Testis (tissue), 3 donors: ENCODE results near the gene BEGAIN. TPM values are rescaled to one million over a fixed set of nuclear protein-coding genes. Genes with fewer than 3 reads are reported as not detected.

ENCODE experiments used
- DNase-seq: peaks from one replicate; pipeline ENCODE4 v3.0.0-alpha.2; 2019
- H3K27ac ChIP-seq, 2 donors: fragments of 200-600 bp; sonication (generic); one replicate each; pipeline ENCODE4 v1.5.1; 2019
- H3K27me3 ChIP-seq: fragments of 200-600 bp; sonication (generic); one replicate; pipeline ENCODE4 v1.5.1; 2019
- H3K36me3 ChIP-seq: fragments of 200-600 bp; sonication (generic); one replicate; pipeline ENCODE4 v1.5.1; 2017; ENCODE audit warnings: low read depth; ENCODE audit errors: missing control alignments
- H3K4me1 ChIP-seq: fragments of 200-600 bp; sonication (generic); one replicate; pipeline ENCODE4 v1.5.1; 2019
- H3K4me3 ChIP-seq, 2 donors: fragments of 200-600 bp; sonication (generic); one replicate each; pipeline ENCODE4 v1.5.1; 2017 to 2019
- H3K9me3 ChIP-seq: fragments of 200-600 bp; sonication (generic); one replicate; pipeline ENCODE4 v1.5.1; 2017
- POLR2A ChIP-seq: fragments of 450-650 bp; IDR thresholded peaks from one replicate; pipeline ENCODE4 v1.6.1; 2017; ENCODE audit warnings: antibody characterized with exemption, mild to moderate bottlenecking, moderate library complexity
- WGBS, 2 donors: methylation state at CpG; one replicate each; pipeline ENCODE4 v1.1.5; 2018; 5-methylcytosine and 5-hydroxymethylcytosine counted together
- intact Hi-C: fragments of 100-400 bp; cut with DNase I; formaldehyde crosslinking; loops from one replicate; pipeline ENCODE4 v1.15.1; 2023; ENCODE audit warnings: low total_unique reads
- polyA plus RNA-seq: library from polyadenylated mRNA; stranded (reverse); fragments of 350-450 nt; fragmentation: Illumina TruSeq; extraction: RNeasy Lipid Tissue Mini Kit (QIAGEN cat#74804); gene quantifications from one replicate; pipeline ENCODE4 v1.2.3, GENCODE V29; 2014; ENCODE audit warnings: low read depth, low replicate concordance; ENCODE audit not compliant: insufficient read depth
- total RNA-seq, 2 donors: library from RNA; depleted of rRNA; stranded (reverse); fragments of >200 nt; gene quantifications; one replicate each; pipeline ENCODE4 v1.2.3, GENCODE V29; 2016
- TF ChIP-seq, protein P1 (sequence below), 3 experiments: fragments of 450-650 bp in 2 of 3; fragments of 200-600 bp in 1 of 3; sonication (generic) in 1 of 3; IDR thresholded peaks; one replicate each; pipeline ENCODE4 v1.5.1; 2016 to 2019; ENCODE audit warnings: antibody characterized with exemption in 3 of 3, mild to moderate bottlenecking in 2 of 3, moderate library complexity in 1 of 3

BEGAIN gene
- total and polyA plus RNA-seq, 3 donors from 2014 or later: 4.5 to 7.6 (median 6.9) TPM

DNA sequence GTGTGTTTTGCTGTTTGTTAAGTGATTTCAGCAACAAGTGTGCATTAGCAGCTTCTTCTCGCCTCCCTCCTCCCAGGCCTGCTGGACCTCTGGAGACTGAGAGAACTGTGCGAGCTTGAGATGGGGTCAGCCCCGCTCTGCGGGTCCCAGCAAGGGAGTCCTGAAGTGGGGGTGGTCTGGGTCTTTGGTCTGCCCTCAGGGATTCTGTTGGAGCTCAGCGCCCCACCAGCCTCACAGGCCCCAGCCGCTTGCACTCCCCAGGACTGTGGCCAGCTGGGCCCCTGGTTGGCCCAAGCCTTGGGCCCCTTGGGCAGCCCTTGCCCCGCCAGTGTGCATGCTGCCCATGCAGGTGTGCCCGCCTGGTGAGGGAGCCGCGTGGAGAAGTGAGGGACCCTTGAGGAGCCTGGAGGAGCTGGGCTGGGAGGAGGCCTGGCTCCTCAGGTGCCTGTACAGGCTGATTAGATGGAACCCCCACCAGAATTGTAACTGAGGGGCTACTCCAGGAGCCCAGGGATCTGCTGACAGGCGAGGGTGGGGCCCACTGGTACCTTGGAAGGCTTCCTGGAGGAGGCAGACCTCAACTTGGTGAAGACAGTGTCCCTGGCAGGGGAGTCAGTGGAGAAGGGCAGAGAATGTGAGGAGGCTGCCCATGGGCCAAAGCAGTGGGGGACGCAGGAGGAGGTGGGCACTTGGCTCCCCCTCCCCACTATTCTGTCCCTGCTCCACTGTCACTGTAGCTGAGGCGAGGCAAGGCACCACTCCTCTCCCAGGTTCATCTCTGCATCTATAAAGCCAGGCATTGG, 56.7 kb downstream of the BEGAIN start:
- whole genome bisulfite sequencing, 2 donors: 96 to 99% methylated on average over 7 to 13 of the region's 13 CpGs
- H3K27ac ChIP-seq: no peak overlapping the region
- no peaks in the 10 kb centered on the region for H3K27me3 ChIP-seq
- peak; percentile 4 for DNase-seq
- no peaks in the 10 kb centered on the region for H3K9me3 ChIP-seq
- no peaks in the 10 kb centered on the region for H3K36me3 ChIP-seq
- no peak for TF ChIP-seq POLR2A
- TF ChIP-seq, protein P1, sequence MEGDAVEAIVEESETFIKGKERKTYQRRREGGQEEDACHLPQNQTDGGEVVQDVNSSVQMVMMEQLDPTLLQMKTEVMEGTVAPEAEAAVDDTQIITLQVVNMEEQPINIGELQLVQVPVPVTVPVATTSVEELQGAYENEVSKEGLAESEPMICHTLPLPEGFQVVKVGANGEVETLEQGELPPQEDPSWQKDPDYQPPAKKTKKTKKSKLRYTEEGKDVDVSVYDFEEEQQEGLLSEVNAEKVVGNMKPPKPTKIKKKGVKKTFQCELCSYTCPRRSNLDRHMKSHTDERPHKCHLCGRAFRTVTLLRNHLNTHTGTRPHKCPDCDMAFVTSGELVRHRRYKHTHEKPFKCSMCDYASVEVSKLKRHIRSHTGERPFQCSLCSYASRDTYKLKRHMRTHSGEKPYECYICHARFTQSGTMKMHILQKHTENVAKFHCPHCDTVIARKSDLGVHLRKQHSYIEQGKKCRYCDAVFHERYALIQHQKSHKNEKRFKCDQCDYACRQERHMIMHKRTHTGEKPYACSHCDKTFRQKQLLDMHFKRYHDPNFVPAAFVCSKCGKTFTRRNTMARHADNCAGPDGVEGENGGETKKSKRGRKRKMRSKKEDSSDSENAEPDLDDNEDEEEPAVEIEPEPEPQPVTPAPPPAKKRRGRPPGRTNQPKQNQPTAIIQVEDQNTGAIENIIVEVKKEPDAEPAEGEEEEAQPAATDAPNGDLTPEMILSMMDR (IDR thresholded peaks at IDR 0.05): no peak
- H3K4me3 ChIP-seq: no peak overlapping the region
- peaks cover 11% of the 10 kb centered on the region for H3K4me1 ChIP-seq
- intact Hi-C loops: no loop called here

DNA sequence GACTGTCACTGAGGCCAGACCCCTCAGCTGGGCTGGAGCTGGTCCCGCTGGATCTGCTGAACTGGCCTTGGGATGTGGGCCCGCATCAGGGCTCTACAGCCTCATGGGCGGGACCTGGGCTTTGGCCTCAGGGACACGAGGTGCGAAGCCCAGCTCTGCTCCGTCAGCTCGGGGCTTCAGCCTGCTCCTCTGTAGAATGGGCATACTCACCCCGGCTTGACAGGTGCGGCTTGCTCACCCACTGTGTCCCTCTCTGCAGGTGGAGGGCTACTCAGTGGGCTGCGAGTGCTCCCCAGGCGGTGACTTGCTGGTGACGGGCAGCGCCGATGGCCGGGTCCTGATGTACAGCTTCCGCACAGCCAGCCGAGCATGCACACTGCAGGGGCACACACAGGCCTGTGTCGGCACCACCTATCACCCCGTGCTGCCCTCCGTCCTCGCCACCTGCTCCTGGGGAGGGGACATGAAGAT, 57.6 kb downstream of the BEGAIN start:
- intact Hi-C loops: no loop called here
- 67 to 95% methylated on average over 3 to 19 of the region's 21 CpGs for WGBS, 2 donors
- Histone ChIP-seq H3K4me3 (no peak overlapping the region), H3K27ac (no peak overlapping the region), H3K36me3 (no peaks in the 10 kb centered on the region), H3K9me3 (no peaks in the 10 kb centered on the region), H3K4me1 (peaks cover 13% of the 10 kb centered on the region), H3K27me3 (no peaks in the 10 kb centered on the region)
- TF ChIP-seq POLR2A: no peak
- TF ChIP-seq, protein P1 (IDR thresholded peaks at IDR 0.05): no peak
- peak; percentile 11 for DNase-seq

DNA sequence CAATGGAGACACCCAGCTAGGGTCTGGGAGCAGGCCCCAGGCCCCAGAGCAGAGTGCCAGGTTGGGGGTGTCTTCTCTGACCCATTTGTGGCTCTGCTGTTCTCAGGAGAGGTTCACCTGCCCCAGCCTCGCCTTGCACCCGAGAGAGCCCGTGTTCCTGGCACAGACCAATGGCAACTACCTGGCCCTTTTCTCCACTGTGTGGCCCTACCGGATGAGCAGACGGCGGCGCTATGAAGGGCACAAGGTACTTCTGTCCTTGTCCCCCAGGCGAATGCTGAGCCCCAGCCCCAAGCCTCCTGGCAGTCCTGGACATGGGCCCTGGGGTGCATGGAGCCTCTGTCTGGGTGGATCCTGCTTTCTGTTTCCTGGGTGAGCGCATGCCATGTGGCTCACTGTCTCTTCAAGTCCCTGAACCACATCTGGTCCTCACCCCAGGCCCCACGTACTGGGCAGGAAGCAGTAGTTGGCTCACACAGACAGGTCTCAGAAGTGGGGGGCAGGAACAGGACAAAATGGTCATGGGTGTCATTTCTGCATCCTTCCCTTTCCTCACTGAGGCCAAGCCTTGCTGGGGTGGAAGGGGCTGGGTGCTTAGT, 58.2 kb downstream of the BEGAIN start:
- H3K4me3 ChIP-seq: no peak overlapping the region
- H3K27me3 ChIP-seq: no peaks in the 10 kb centered on the region
- intact Hi-C loops: no loop called here
- H3K27ac ChIP-seq: no peak overlapping the region
- H3K36me3 ChIP-seq: no peaks in the 10 kb centered on the region
- DNase-seq: peak; percentile 11
- no peaks in the 10 kb centered on the region for H3K9me3 ChIP-seq
- TF ChIP-seq, protein P1 (IDR thresholded peaks at IDR 0.05): no peak
- TF ChIP-seq POLR2A: no peak
- WGBS, 2 donors: 93% methylated on average over 10 of the region's 10 CpGs
- H3K4me1 ChIP-seq: peaks cover 10% of the 10 kb centered on the region

DNA sequence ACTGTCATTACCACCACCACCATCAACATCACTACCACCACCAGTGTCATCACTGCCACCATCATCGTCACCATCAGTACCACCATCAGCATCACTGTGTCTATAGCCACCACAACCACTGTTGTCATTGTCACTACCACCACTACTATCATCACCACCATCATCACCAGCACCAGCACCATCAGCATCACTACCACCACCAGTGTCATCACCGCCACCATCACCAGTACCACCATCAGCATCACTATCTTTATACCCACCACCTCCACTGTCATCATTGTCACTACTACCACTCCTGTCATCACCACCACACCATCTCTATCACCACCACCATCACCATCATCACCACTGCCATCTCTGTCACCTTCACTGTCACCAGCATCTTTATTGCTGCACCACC, 60.6 kb downstream of the BEGAIN start:
- Histone ChIP-seq H3K27ac (no peak overlapping the region), H3K27me3 (no peaks in the 10 kb centered on the region), H3K4me3 (no peak overlapping the region), H3K36me3 (no peaks in the 10 kb centered on the region), H3K4me1 (peaks cover 5% of the 10 kb centered on the region), H3K9me3 (no peaks in the 10 kb centered on the region)
- TF ChIP-seq POLR2A: no peak
- TF ChIP-seq, protein P1 (IDR thresholded peaks at IDR 0.05): no peak
- 92 to 99% methylated on average over 2 of the region's 2 CpGs for WGBS, 2 donors
- intact Hi-C loops: no loop called here
- no peak for DNase-seq
